Activated CD4-positive, alpha-beta T cell treated with anti-CD3 and anti-CD28 coated beads for 36 hours (primary cell): ENCODE data around the gene RNFT2. TPM values are rescaled to one million over a fixed set of nuclear protein-coding genes. Genes with fewer than 3 reads are reported as not detected.
"Not testable (repeated sequence)": the region's sequence is repeated elsewhere in the genome, so short reads cannot be mapped to it uniquely, and the experiment has no call there.

Experiments used
- ATAC-seq: fragments of 200-7000 bp; cut with Tn5 transposase; one replicate; pipeline ENCODE4 v1.10.0; 2021; ENCODE audit warnings: mild to moderate bottlenecking, moderate library complexity
- CTCF ChIA-PET: fragments of 350-600 bp; sonication (Branson Sonifier 250); formaldehyde crosslinking; loops from one replicate; lab custom pipeline; 2021; ENCODE audit warnings: antibody characterized with exemption; lab: Charles Lee
- POLR2A ChIA-PET: fragments of 350-600 bp; sonication (Branson Sonifier 250); formaldehyde crosslinking; loops from one replicate; lab custom pipeline; 2021; ENCODE audit warnings: antibody characterized with exemption, inconsistent platforms; lab: Charles Lee
- DNase-seq: peaks from one replicate; pipeline ENCODE4 v3.0.0-alpha.2; 2020
- H3K27ac Mint-ChIP-seq: one replicate; pipeline ENCODE4 v1.8.0; 2021; ENCODE audit warnings: mixed read lengths
- H3K27me3 Mint-ChIP-seq: one replicate; pipeline ENCODE4 v1.8.0; 2021; ENCODE audit warnings: mixed read lengths
- H3K36me3 Mint-ChIP-seq: one replicate; pipeline ENCODE4 v1.8.0; 2021; ENCODE audit warnings: low read depth, mixed read lengths
- H3K4me1 Mint-ChIP-seq: one replicate; pipeline ENCODE4 v1.8.0; 2021; ENCODE audit warnings: mixed read lengths
- H3K4me3 Mint-ChIP-seq: one replicate; pipeline ENCODE4 v1.8.0; 2021; ENCODE audit warnings: mild to moderate bottlenecking, moderate library complexity, mixed read lengths
- H3K9me3 Mint-ChIP-seq: one replicate; pipeline ENCODE4 v1.8.0; 2021; ENCODE audit warnings: low read depth, mixed read lengths
- intact Hi-C, 2 experiments: fragments of 100-400 bp; cut with DNase I in 1 of 2; cut with micrococcal nuclease in 1 of 2; formaldehyde crosslinking; loops; one replicate each; pipeline versions ENCODE4 v1.14.2 to v1.15.1; 2022 to 2024; cut with DNase I, micrococcal nuclease
- total RNA-seq, 2 experiments: library from RNA; stranded (reverse); gene quantifications; one replicate each; pipeline ENCODE4 v1.2.3, GENCODE V29; 2021

Gene RNFT2
- total RNA-seq, 2 experiments from 2014 or later = 14.7 to 15.0 TPM

DNA sequence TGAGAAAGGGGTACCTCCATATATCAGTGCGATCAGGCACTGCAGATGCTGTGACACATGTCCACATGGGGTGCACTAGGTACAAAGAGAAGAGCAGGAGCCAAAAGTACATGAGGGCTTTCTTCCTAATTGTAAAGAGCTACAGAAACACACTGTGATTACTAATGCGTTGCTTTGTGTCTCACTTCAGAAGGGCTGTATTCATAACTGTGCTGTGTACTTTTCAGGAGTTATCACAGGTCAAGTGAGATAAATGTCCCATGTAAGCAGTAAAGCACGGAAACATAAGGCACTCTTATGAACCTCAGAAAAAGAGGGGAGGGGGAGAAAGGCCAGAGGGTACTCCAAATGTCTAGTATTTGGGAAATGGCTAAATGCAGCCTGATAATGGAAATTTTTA lies 10.9 kb upstream of the RNFT2 start:
- Mint-ChIP-seq H3K36me3 (peaks cover 14% of the 10 kb centered on the region), H3K27me3 (no peaks in the 10 kb centered on the region), H3K9me3 (no peaks in the 10 kb centered on the region), H3K27ac (no peak overlapping the region), H3K4me3 (no peak overlapping the region), H3K4me1 (peaks cover 21% of the 10 kb centered on the region)
- intact Hi-C loops = no loop called here
- no peak for ATAC-seq
- no peak for DNase-seq
- CTCF ChIA-PET = interaction anchor here (0.7 to 0.9 kb wide), 2 partner anchors 9 to 24 kb away, joined by 3 to 4 read pairs; no protein-coding TSS in a partner anchor
- POLR2A ChIA-PET = no interaction called here

DNA sequence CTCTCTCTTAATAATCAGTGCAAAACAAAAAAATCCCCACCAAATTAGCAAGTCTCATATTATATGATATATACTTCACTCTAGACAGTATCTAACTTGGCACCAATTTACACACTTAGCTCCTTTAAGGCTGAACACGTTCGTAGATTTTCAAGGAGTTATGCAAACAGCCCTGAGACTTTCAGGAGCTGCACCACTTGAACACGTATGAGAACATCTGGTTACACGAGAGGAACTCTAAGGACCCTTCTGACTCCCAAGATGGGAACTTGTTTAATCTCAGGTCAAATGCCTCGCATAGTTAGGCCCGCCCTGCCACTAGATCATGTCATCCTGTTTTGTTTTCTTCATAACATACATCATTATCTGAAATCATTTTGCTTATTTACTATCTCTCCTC lies 10.2 kb upstream of the RNFT2 start:
- no peak for DNase-seq
- intact Hi-C loops = no loop called here
- peaks cover 15% of the 10 kb centered on the region for H3K4me1 Mint-ChIP-seq
- H3K9me3 Mint-ChIP-seq = no peaks in the 10 kb centered on the region
- ATAC-seq = no peak
- no peak overlapping the region for H3K27ac Mint-ChIP-seq
- peaks cover 8% of the 10 kb centered on the region for H3K36me3 Mint-ChIP-seq
- H3K27me3 Mint-ChIP-seq = no peaks in the 10 kb centered on the region
- ChIA-PET POLR2A (no interaction called here), CTCF (interaction anchor here (0.7 kb wide), 1 partner anchor 9 kb away, joined by 3 read pairs; no protein-coding TSS in a partner anchor)
- H3K4me3 Mint-ChIP-seq = no peak overlapping the region

DNA sequence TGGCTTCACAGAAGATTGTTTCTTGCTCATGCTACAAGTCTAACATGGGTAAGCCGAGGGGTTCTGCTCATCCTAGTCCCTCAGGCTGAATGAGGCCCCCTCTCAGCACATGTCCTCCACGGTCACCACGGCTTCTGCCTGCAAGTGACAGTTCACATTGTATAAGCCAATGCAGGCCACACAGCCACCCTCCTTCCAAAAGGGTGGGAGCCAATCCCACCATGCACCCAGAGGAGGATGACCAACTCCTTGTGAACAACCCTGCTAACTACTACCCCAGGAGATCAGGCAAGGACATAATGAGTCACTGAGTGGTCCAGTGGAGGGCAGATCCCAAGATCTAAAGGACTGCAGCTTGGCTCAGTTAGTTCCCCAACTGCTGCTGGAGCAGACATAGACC lies 6.3 kb upstream of the RNFT2 start:
- Mint-ChIP-seq H3K4me3 (no peak overlapping the region), H3K27me3 (no peaks in the 10 kb centered on the region), H3K4me1 (peaks cover 26% of the 10 kb centered on the region), H3K27ac (no peak overlapping the region), H3K9me3 (no peaks in the 10 kb centered on the region), H3K36me3 (peaks cover 19% of the 10 kb centered on the region)
- CTCF ChIA-PET = no interaction called here
- POLR2A ChIA-PET = no interaction called here
- intact Hi-C loops = loop anchor here in 1 of 2 experiments (10.0 kb wide), 1 partner anchor 233 kb away; no protein-coding TSS in a partner anchor
- ATAC-seq (no peak), DNase-seq (no peak)

DNA sequence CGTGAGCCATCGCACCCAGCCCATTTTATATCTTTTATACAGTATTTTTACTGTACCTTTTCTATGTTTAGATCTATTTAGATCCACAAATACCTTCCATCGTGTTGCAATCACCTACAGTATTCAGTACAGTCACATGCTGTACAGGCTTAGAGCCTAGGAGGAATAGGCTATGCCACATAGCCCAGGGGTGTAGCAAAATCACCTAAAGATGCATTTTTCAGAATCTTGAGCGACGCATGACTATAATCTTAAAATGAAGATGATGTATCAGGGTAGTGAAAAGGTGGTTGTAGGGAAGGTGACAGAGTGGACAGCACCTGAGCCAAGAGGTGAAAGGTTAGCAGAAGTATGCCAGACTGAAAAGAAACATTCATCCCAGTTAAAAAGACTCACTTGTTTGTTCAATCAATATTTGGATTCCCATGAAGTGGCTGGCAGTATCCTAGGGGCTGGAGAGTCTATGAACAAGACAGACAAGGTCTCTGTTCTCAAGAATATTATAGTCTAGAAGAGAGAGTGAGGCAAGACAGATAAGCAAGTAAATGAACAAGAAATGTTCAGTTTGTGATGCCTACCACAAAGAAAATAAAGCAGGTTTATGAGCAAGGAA lies 3.9 kb upstream of the RNFT2 start:
- ATAC-seq (no peak), DNase-seq (no peak)
- H3K9me3 Mint-ChIP-seq = no peaks in the 10 kb centered on the region
- intact Hi-C loops = loop anchor here in 1 of 2 experiments (10.0 kb wide), 1 partner anchor 231 kb away; no protein-coding TSS in a partner anchor
- ChIA-PET CTCF (no interaction called here), POLR2A (no interaction called here)
- H3K27me3 Mint-ChIP-seq = no peaks in the 10 kb centered on the region
- H3K4me1 Mint-ChIP-seq = peaks cover 25% of the 10 kb centered on the region
- H3K36me3 Mint-ChIP-seq = peaks cover 13% of the 10 kb centered on the region
- no peak overlapping the region for H3K4me3 Mint-ChIP-seq
- no peak overlapping the region for H3K27ac Mint-ChIP-seq

DNA sequence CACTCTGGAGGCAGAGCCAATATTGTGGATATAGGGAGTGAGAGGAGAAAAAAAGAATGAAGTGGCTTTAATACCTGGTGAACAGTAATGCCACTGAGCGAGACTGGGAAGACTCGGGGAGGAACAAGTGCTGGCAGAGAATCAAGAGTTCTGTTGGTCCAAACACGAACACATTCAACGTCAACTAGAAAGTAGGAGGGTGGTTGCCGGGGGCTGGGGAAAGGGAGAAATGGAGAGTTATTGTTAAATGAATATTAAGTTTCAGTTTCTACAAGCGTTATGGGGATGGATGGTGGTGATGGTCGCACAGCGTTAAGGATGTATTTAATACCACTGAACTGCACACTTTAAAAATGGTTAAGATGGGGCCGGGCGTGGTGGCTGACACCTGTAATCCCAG lies 3.0 kb upstream of the RNFT2 start:
- intact Hi-C loops = loop anchor here (5.0 to 10.0 kb wide), 3 partner anchors 187 to 1282 kb away; partner anchors contain the start of gene RFC5 (in 1 of the 2)
- no peak overlapping the region for H3K4me3 Mint-ChIP-seq
- H3K36me3 Mint-ChIP-seq = peaks cover 12% of the 10 kb centered on the region
- peak overlapping the region; percentile 3 for H3K27ac Mint-ChIP-seq
- no peaks in the 10 kb centered on the region for H3K27me3 Mint-ChIP-seq
- ChIA-PET CTCF (no interaction called here), POLR2A (no interaction called here)
- DNase-seq (no peak), ATAC-seq (no peak)
- H3K9me3 Mint-ChIP-seq = no peaks in the 10 kb centered on the region
- H3K4me1 Mint-ChIP-seq = peaks cover 23% of the 10 kb centered on the region

DNA sequence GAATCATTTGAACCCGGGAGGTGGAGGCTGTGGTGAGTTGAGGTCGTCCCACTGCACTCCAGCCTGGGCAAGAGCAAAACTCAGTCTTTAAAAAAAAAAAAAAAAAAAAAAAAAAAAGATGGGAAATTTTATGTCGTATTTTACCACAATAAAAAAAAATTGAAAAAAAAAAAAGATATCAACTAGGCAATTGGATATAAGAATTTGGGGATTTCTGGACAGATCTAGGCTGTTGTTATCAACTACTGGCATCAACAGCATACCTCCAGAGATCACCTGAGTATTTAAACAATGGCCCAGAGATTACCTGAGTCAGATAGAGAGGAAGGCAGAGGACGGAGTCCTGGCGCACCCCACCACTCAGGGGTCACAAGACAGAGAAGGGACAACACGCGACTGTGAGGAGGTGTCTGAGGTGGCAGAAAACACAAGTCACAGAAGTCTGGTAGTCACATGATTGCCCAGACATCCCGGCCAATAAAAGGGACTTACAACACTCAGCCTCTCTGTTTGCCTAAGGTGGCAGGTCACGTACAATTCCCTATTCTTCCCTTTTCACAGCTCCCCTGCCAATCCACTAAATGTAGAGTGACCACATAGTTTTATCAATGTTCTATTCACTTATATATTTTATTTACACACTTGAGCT lies 2.0 kb upstream of the RNFT2 start:
- Mint-ChIP-seq H3K4me3 (peak overlapping the region; percentile 85), H3K27me3 (no peaks in the 10 kb centered on the region), H3K9me3 (no peaks in the 10 kb centered on the region), H3K4me1 (peaks cover 23% of the 10 kb centered on the region), H3K36me3 (peaks cover 12% of the 10 kb centered on the region), H3K27ac (no peak overlapping the region)
- DNase-seq (peak; percentile 16), ATAC-seq (no peak)
- POLR2A ChIA-PET = interaction anchor here (0.5 to 0.6 kb wide), 2 partner anchors 12 to 16 kb away, joined by 3 to 7 read pairs; no protein-coding TSS in a partner anchor
- CTCF ChIA-PET = interaction anchor here (0.5 to 0.7 kb wide), 2 partner anchors 270 to 475 kb away, joined by 3 read pairs; no protein-coding TSS in a partner anchor
- intact Hi-C loops = loop anchor here (2.0 to 10.0 kb wide), 4 partner anchors 186 to 1637 kb away; partner anchors contain the start of genes RFC5 (in 1 of the 2) and TAOK3 (in 1 of the 2)

DNA sequence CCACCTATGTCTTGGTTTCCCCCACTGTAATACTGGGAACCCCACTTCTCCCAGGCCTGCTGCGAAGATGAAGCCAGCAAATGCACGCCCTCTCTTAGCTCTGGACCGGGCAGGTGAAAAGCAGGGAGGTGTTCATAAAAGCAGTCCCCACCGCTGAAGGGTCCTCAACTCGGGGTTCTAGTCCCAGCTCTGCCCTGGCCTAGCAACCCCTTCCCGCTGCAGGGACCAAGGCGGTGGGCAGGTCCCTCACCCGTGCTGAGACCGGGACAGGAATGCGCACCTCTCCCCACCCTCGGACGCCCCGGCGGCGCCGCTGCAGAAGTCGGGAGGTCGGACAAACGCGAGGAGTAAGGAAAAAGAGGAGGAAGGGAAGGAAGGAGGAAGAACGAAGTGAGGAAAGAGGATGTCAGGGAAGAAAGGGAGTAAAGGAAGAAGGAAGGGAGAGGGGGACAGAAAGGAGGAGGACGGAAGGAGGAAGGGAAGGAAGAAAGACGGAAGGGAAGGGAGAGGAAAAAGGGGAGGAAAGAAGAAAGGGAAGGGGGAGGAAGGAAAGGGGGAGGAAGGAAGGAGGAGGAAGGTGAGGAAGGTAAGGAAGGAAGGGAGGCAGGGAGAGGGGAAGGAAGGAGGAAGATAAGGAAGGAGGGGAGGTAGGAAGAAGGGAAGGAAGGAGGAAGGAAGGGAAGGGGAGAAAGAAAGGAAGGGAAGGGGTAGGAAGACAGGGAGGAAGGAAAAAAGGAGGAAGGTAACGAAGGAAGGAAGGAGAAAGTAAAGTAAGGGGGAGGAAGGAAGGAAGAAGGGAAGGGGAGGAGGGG lies 947 bp upstream of the RNFT2 start:
- POLR2A ChIA-PET = no interaction called here
- Mint-ChIP-seq H3K36me3 (peaks cover 15% of the 10 kb centered on the region), H3K27ac (peak overlapping the region; percentile 34), H3K4me3 (peak overlapping the region; percentile 85), H3K27me3 (no peaks in the 10 kb centered on the region), H3K4me1 (peaks cover 22% of the 10 kb centered on the region), H3K9me3 (no peaks in the 10 kb centered on the region)
- intact Hi-C loops = loop anchor here (2.0 to 10.0 kb wide), 4 partner anchors 185 to 1636 kb away; partner anchors contain the start of genes RFC5 (in 1 of the 2) and TAOK3 (in 1 of the 2)
- ATAC-seq (no peak), DNase-seq (peak; percentile 30)
- CTCF ChIA-PET = no interaction called here

DNA sequence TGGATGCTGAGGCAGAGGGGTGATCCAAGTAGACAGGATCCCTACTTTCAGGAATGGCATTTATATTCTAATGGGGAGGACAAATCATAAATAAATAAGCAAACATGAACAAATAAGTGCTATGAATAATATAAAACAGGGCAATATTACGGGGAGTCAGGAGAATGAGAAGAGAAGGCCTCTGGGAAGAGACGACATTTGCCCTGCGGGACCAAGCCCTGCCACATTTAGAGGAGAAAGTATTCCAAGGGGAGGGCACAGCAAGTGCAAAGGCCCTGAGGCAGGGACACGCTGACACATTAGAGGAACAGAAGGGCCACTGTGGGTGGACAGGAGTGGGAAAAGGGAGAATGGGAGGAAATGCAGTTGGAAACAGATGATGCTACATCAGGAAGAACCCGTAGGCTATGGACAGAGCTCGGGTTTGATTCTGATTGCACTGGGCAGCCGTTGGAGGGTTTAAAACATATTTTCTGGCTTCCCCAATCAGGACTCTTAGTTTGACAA lies 1.3 kb downstream of the RNFT2 start:
- peaks cover 11% of the 10 kb centered on the region for H3K36me3 Mint-ChIP-seq
- no peaks in the 10 kb centered on the region for H3K27me3 Mint-ChIP-seq
- DNase-seq (no peak), ATAC-seq (no peak)
- peaks cover 22% of the 10 kb centered on the region for H3K4me1 Mint-ChIP-seq
- ChIA-PET CTCF (no interaction called here), POLR2A (no interaction called here)
- intact Hi-C loops = loop anchor here (2.0 to 10.0 kb wide), 4 partner anchors 183 to 1278 kb away; partner anchors contain the start of genes FBXO21 (in 1 of the 2) and RFC5 (in 1 of the 2)
- no peak overlapping the region for H3K27ac Mint-ChIP-seq
- no peaks in the 10 kb centered on the region for H3K9me3 Mint-ChIP-seq
- peak overlapping the region; percentile 85 for H3K4me3 Mint-ChIP-seq

DNA sequence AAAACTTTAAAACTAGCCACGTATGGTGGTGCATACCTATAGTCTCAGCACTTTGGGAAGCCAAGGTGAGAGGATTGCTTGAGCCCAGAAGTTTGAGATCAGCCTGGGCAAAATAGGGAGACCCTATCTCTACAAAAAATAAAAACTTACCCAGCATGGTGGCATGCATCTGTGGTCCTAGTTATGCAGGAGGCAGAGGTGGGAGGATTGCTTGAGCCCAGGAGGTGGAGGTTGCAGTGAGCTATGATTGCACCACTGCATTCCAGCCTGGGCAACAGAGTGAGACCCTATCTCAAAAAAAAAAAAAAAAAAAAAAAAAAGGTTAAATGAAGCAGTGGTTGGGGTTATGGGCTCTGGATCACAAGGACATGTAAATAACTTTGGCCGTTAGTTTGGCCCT lies 4.7 kb downstream of the RNFT2 start:
- CTCF ChIA-PET, intact Hi-C loops, POLR2A ChIA-PET, H3K27me3 Mint-ChIP-seq, H3K27ac Mint-ChIP-seq, ATAC-seq, H3K4me1 Mint-ChIP-seq, H3K36me3 Mint-ChIP-seq, DNase-seq, H3K9me3 Mint-ChIP-seq, H3K4me3 Mint-ChIP-seq: not testable (repeated sequence)

DNA sequence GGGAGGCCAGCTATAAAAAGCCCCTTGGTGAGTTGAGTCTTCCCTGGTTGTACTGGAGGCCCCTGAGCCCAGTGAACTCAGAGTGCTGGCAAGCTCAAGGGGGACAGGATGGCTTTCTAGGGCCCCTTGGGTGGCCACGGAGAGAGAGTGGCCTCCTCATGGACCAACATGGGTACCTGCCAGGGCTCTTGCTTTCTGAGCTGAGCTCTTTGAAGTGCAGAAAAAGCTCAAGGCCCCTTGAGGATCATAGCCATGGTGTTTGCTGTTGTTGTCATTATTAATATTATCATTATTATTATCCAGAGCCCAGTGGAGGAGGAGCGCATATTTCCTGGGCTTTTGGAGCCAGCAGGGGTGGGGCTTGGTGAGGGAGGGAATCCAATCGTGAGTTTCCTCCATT lies 6.7 kb downstream of the RNFT2 start:
- Mint-ChIP-seq H3K9me3 (no peaks in the 10 kb centered on the region), H3K4me3 (no peak overlapping the region), H3K36me3 (peaks cover 2% of the 10 kb centered on the region), H3K27me3 (no peaks in the 10 kb centered on the region), H3K27ac (no peak overlapping the region), H3K4me1 (no peaks in the 10 kb centered on the region)
- ChIA-PET POLR2A (no interaction called here), CTCF (no interaction called here)
- ATAC-seq (no peak), DNase-seq (no peak)
- intact Hi-C loops = no loop called here

DNA sequence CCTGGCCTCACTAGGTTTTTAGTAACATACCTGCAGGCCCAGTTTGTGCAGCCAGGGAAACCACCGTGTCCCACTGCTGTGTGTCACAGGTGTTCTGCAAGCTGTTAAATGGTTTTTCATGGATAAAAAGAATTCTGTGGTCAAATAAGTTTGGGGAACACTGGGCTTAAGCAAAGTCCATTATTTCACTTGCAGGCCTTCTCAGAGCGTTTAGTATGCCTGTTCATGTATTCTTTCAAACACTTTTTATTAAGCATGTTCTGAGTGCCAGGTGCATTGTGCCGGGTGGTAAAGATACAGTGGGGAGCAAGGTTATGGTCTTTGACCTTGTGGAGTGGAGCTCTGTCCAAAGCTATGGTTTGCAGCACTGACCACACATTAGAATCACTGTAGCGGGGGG lies 7.4 kb downstream of the RNFT2 start:
- Mint-ChIP-seq H3K4me3 (no peak overlapping the region), H3K36me3 (peaks cover 2% of the 10 kb centered on the region), H3K27me3 (no peaks in the 10 kb centered on the region), H3K4me1 (no peaks in the 10 kb centered on the region), H3K27ac (no peak overlapping the region), H3K9me3 (no peaks in the 10 kb centered on the region)
- DNase-seq = no peak
- no peak for ATAC-seq
- POLR2A ChIA-PET = no interaction called here
- CTCF ChIA-PET = no interaction called here
- intact Hi-C loops = no loop called here
